ENCODE data around the gene GPR153. TPM values are rescaled to one million over a fixed set of nuclear protein-coding genes. Genes with fewer than 3 reads are reported as not detected.

The GPR153 gene
- total RNA-seq, 1 experiment from 2014 or later: 98.7 TPM

- no peak for DNase-seq
- Histone ChIP-seq H2AFZ (ENCODE audit: low read length) (no peak overlapping the region), H3K36me3 (ENCODE audit: low read depth, low read length) (no peaks in the 10 kb centered on the region; the same call in 1 of the 2 replicates), H3K27me3 (ENCODE audit: low read length) (no peaks in the 10 kb centered on the region), H3K4me3 (ENCODE audit: low read length) (no peak overlapping the region), H3K9me2 (replicated peaks; ENCODE audit: low read length) (no peaks in the 10 kb centered on the region), H3K9ac (ENCODE audit: low read length) (no peak overlapping the region), H3K79me2 (ENCODE audit: low read length) (no peaks in the 10 kb centered on the region), H3K4me2 (ENCODE audit: low read length) (no peak overlapping the region), H3K4me1 (ENCODE audit: insufficient read depth, low read length) (peaks cover 52% of the 10 kb centered on the region), H3F3A (ENCODE audit: low read length, unreplicated experiment) (no peaks in the 10 kb centered on the region), H4K20me1 (ENCODE audit: low read length) (no peaks in the 10 kb centered on the region), H3K9me3 (ENCODE audit: low read length) (no peaks in the 10 kb centered on the region), H3K27ac (ENCODE audit: low read length) (no peak overlapping the region)
- ATAC-seq: no peak
- BruUV-seq (replicated peaks): no TSS peak
- ChIA-PET CTCF (no interaction called here), POLR2A (ENCODE audit: unreplicated experiment) (no interaction called here)
- no peak for TF ChIP-seq CTCF (conservative IDR thresholded peaks at IDR 0.05; ENCODE audit: low read depth, low read length)
- TF ChIP-seq EZH2phosphoT487 (IDR thresholded peaks at IDR 0.05; ENCODE audit: borderline replicate concordance, low read length): no peak
- TF ChIP-seq EZH2 (IDR thresholded peaks at IDR 0.05; ENCODE audit: low read length, unreplicated experiment): no peak
- intact Hi-C loops (cut with micrococcal nuclease): no loop called here
Observed at GRCh38 chr1:6271554-6271953, 10.7 kb upstream of the GPR153 start.

- BruUV-seq (replicated peaks): no TSS peak
- POLR2A ChIA-PET (ENCODE audit: unreplicated experiment): no interaction called here
Observed at GRCh38 chr1:6271006-6271405, 10.1 kb upstream of the GPR153 start.

More at GRCh38 chr1:6271006-6271405, 10.1 kb upstream of the GPR153 start:
- Histone ChIP-seq H3K4me2 (ENCODE audit: low read length) (no peak overlapping the region), H3K27ac (ENCODE audit: low read length) (no peak overlapping the region), H4K20me1 (ENCODE audit: low read length) (no peaks in the 10 kb centered on the region), H3K4me3 (ENCODE audit: low read length) (no peak overlapping the region), H3K4me1 (ENCODE audit: insufficient read depth, low read length) (peaks cover 56% of the 10 kb centered on the region), H3K36me3 (ENCODE audit: low read depth, low read length) (no peaks in the 10 kb centered on the region; the same call in 1 of the 2 replicates), H2AFZ (ENCODE audit: low read length) (no peak overlapping the region), H3K79me2 (ENCODE audit: low read length) (no peaks in the 10 kb centered on the region), H3K9me3 (ENCODE audit: low read length) (no peaks in the 10 kb centered on the region), H3K9me2 (replicated peaks; ENCODE audit: low read length) (no peaks in the 10 kb centered on the region), H3K27me3 (ENCODE audit: low read length) (no peaks in the 10 kb centered on the region), H3F3A (ENCODE audit: low read length, unreplicated experiment) (no peaks in the 10 kb centered on the region), H3K9ac (ENCODE audit: low read length) (no peak overlapping the region)
- intact Hi-C loops (cut with micrococcal nuclease): no loop called here
- CTCF ChIA-PET: no interaction called here
- TF ChIP-seq CTCF (conservative IDR thresholded peaks at IDR 0.05; ENCODE audit: low read depth, low read length) (no peak), EZH2 (IDR thresholded peaks at IDR 0.05; ENCODE audit: low read length, unreplicated experiment) (no peak), EZH2phosphoT487 (IDR thresholded peaks at IDR 0.05; ENCODE audit: borderline replicate concordance, low read length) (no peak)
- DNase-seq (no peak), ATAC-seq (no peak)
